DMS53 (cell line): ENCODE measurements around the gene PRAMEF25.
"Not testable (repeated sequence)": the region's sequence is repeated elsewhere in the genome, so short reads cannot be mapped to it uniquely, and the experiment has no call there.

Experiments
- DNase-seq: peaks from one replicate; lab custom pipeline; 2025; lab: John Stamatoyannopoulos, UW

The PRAMEF25 gene

DNA sequence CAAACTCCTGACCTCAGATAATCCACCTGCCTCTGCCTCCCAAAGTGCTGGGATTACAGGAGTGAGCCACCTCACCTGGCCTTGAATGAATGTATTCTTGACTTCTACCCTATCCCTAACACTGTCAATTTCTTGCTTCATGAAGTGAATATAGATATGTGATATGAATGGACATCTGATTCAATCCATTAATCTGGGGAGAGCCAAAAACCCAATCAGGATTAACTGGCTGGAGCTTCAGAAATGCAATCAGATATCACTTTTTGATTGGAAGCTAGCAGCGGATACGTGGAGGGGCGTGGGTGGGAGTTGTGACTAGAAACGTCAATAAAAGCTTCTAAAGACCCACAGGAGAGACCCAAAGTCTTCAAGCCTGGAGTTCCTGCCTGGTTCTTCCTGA, at the start of gene PRAMEF25:
Gene PRAMEF25 (plus strand): TSS at position 301 of the 400 bp plus-strand sequence. CDS start 2,920 bp downstream, outside the sequence.
- DNase-seq: not testable (repeated sequence)

DNA sequence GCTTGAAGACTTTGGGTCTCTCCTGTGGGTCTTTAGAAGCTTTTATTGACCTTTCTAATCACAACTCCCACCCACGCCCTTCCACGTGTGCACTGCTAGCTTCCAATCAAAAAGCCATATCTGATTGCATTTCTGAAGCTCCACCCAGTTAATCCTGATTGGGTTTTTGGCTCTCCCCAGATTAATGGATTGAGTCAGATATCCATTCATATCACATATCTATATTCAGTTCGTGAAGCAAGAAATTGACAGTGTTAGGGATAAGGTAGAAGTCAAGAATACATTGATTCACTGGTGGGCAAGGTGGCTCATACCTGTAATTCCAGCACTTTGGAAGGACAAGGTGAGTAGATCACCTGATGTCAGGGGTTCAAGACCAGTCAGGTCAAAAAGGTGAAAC, 14.1 kb upstream of the PRAMEF25 start, which contains the start of gene PRAMEF27:
Gene PRAMEF27 (minus strand): TSS at position 101 of the 400 bp plus-strand sequence. CDS start 2,916 bp downstream, outside the sequence.
- DNase-seq: not testable (repeated sequence)

DNA sequence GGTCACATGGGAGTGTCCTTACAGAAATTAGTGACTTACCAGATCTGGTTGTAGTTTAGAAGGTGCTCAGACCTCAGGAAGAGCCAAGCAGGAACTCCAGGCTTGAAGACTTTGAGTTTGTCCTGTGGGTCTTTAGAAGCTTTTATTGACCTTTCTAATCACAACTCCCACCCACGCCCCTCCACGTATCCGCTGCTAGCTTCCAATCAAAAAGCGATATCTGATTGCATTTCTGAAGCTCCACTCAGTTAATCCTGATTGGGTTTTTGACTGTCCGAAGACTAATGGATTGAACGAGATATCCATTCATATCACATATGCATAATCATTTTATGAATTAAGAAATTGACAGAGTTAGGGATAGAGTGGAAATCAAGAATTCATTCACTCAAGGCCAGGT, 46.2 kb downstream of the PRAMEF25 start, which contains the start of gene HNRNPCL2:
Gene HNRNPCL2 (minus strand): TSS at position 101 of the 400 bp plus-strand sequence. CDS start 454 bp downstream, outside the sequence.
- not testable (repeated sequence) for DNase-seq
